CD4-positive, alpha-beta T cell treated with Interleukin-2 at 100 ng/mL for 4 hours (primary cell): ENCODE measurements around the gene ACE.

Source experiments
- DNase-seq: peaks from one replicate; pipeline ENCODE4 v3.0.0-alpha.2; 2020; ENCODE audit warnings: low spot score

Gene ACE

GRCh38 chr17:63491413-63491812 lies 14.6 kb downstream of the ACE start:
- DNase-seq: no peak

- no peak for DNase-seq
Measured at GRCh38 chr17:63491977-63492618, 15.2 kb downstream of the ACE start.

DNA sequence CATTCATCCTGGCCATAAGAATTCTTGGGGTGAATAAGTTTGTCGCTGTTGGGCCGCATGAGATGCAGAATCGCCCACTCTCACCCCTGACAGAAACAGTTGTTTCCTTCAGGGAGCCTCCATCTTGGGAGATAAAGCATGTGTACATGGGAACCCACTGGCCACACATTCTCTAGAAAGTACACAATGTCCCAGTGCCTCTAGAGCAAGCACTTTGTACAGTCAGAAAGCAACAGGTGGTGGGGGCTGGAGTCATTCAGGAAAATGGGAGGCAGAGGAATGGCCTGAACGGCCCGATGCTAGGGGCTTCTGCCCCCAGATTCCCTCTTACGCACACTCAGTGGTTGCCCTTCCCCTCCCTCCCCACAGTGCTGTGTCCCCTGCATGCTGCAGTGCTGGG lies 16.1 kb downstream of the ACE start:
- DNase-seq: no peak

DNA sequence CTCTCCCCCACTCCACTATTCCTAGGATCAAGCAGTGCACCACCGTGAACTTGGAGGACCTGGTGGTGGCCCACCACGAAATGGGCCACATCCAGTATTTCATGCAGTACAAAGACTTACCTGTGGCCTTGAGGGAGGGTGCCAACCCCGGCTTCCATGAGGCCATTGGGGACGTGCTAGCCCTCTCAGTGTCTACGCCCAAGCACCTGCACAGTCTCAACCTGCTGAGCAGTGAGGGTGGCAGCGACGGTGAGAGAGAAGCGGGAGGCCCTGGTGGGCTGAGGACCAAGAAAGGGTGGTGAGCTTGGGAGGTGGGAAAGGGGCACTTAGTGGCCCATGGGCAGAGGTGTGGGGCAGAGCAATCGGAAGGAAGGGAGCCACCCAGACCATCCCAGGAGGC lies 16.6 kb downstream of the ACE start:
- no peak for DNase-seq

DNA sequence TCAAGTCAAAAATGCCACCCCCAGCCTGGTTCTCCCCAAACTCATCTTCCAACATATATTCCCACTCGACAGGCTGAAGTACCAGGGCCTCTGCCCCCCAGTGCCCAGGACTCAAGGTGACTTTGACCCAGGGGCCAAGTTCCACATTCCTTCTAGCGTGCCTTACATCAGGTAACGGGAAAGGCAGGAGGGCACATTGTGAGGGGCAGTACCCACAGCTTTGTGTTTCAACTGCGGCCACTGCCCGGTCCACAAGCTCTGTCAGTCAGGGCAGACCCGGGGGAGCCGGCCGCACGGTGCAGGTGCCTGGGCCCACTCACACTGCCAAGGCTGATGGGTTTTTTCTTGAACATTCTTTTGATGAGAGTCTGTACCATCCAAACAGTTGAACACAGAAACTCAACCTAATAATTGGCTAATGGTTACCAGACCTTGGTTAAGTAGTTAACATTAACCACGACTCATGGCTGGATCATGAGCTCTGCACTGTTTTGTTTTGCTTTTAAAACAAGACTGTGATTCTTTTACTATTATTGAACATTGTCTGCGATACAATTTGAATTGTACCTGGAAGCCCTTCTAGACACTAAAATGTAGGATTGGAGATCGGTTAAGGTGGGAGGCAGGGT lies 17.6 kb downstream of the ACE start:
- no peak for DNase-seq

DNA sequence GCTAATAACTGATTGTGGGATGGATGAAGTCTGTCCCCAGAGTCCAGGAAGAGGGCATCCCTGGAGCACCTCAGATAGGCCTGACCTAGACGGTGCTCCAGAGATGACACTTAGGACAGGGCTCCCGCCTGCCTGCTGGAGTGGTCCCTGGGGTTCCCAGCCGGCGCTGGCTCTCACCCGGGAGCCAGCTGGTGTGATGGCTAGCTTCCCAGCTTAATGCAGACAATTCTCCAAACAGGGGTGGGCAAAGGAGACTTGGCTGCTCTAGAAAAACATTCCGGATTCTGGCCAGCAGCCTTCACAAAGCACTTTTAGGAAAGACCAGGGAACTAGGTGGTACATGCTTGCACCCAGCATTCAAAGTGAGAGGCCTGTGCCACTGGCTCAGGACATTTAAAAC lies 18.6 kb downstream of the ACE start:
- no peak for DNase-seq

- DNase-seq: no peak
Measured at GRCh38 chr17:63496177-63496576, 19.3 kb downstream of the ACE start.

GRCh38 chr17:63496663-63497400 lies 20.0 kb downstream of the ACE start:
- DNase-seq: no peak

DNA sequence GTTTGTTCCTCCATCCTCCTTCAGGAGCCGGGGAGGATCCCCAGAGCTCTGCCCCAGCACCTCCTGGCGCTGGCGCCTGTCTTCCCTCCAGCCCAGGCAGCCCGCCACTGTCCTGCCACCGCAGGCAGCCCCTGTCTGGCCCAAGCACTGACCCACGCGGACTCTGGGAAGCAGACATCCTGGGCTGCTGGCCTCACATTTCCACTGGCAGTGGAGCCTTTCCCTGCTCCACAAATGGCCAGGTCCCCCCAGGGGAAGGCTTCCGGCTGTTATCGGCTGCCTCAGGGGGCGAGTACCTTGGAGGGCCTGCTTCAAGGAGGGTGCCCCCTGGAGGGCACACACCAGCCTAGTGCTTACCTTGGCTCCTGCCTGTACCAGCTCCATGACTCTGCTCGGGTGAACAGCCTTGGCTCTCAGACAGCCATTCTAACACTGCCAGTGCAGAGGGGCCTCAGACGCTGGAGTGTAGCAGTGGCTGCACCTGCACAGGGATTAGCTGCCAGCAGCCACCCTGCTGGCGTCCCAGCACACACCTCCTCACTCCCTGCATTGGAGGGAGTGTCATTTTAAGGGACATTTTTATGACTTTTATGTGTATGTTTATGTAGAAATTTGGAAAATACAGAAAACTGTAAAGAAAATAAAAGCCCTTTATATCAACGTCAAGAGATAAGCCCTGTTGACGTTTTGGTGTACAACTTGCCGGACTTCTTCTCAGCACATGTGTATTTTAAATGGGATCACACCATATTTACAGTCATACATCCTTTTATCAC lies 21.0 kb downstream of the ACE start:
- DNase-seq: no peak

GRCh38 chr17:63498626-63499195 lies 21.9 kb downstream of the ACE start:
- no peak for DNase-seq

GRCh38 chr17:63500543-63501390 lies 23.9 kb downstream of the ACE start:
- DNase-seq: no peak

DNA sequence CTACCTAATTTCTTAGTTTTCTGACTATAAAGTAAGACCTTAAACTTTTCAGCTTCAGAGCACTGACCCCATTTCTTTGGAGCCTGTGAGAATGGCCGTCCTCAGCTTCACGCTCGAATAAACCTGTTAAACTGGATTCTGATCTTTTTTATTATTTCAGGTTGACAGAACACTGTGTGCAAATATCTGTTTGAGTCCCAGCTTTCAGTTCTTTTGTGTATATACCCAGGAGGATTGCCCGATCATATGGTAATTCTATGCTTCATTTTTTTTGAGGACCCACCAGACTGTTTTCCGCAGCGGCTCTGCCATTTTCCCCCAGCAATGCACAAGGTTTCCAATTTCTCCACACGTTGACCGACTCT lies 26.5 kb downstream of the ACE start:
- no peak for DNase-seq

DNA sequence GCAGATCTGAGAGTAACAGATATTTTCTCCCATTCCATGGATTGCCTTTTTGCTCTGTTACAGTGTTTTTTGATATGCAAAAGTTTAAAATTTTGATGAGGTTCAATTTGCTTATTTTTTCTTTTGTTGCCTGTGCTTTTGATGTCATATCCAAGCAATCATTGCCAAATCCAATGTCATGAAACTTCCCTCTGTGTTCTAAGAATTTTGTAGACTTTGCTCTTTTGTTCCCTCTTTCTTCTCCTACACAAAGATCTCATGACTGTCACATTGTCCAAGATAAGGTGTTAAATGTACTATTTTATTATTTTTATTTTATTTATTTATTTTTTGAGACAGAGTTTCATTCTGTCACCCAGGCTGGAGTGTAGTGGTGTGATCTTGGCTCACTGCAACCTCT lies 27.4 kb downstream of the ACE start:
- DNase-seq: no peak

- no peak for DNase-seq
Measured at GRCh38 chr17:63505341-63505740, 28.5 kb downstream of the ACE start.

DNA sequence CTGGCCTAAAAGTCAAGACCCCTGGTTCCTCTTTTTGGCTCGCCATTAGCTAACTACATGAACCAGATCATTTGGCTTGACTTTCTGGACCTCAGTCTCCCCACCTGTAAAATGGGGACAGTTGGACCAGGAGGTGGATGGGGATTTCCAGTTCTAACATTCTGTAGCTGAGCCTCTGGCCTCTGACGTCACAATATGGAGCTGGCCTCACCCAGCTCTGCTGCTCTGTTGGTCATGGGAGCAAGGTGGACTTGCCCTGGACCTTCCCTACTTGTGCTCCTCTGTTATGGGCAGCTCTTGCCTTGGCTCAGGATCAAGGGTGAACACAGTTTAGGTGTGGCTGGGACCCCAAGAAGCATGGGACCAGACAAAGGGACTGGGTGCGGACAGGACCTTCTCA lies 29.8 kb downstream of the ACE start:
- no peak for DNase-seq

DNA sequence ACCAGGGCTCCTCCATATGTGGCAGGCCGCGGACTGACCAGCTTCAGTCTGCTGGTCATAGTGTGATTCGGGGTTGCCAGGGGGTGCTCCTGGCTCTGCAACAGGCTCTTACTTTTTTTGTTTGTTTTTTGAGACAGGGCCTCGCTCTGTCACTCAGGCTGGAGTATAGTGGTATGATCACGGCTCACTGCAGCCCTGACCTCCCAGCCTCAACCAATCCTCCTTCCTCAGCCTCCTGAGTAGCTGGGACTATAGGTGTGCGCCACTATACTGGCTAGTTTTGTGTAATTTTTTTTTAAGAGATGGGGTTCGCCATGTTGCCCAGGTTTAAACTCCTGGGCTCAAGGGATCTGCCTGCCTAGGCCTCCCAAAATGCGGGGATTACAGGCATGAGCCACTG lies 34.5 kb downstream of the ACE start:
- DNase-seq: no peak

- DNase-seq: no peak
Measured at GRCh38 chr17:63512388-63512787, 35.5 kb downstream of the ACE start.

- DNase-seq: no peak
Measured at GRCh38 chr17:63512896-63513644, 36.2 kb downstream of the ACE start.

DNA sequence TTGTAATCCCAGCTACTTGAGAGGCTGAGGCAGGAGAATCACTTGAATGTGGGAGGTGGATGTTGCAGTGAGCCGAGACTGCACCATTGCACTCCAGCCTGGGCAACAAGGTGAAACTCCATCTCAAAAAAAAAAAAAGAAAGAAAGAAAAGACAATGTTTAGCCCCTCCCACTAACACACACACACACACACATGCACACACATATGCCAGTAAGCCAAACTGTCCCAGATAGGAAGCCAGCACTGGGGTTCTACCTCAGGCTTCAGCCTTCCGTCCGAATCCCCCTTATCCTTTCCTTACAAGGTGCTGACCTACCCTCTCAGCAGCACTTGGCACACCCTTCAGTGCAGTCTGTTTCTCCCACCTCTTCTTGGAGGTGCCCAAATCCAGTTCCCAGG lies 37.6 kb downstream of the ACE start:
- no peak for DNase-seq

DNA sequence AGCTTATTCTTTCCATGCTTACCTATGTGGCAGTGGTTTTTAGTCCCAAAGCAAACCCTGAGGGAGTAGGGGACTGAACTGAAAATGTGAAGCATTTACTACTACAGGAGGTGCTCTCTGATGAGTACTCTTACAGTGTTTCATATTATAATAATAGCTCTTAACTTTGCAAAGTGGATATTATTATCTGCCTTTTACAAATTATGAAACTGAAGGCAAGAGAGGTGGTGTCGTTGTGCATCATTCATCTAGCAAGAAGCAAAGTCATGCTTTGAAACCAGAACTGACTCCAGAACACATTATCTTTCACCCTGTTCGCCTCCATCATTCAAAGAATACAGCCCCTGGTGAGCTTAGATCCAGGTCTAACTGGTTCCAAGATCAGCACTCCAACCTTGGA lies 38.1 kb downstream of the ACE start:
- no peak for DNase-seq

DNA sequence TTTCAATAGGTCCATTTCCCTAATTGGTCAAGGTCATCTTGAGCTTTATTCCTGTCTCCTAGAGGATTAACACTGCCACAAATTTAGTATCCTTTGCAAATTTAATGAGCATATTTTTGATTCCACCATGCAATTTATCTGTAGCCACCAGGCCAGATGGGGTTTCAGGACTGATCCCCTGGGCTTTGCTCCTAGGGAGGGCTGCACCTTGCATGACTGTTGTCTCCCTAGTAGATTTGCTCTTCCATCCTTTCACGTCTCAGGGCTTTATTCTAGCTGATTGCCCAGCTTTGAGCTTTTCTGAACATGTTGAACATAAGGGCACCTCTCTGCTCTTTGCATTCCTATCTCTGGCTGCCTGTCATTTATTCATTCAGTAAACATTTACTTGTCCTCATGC lies 38.6 kb downstream of the ACE start:
- no peak for DNase-seq
